Measurements from ENCODE around the gene AIFM3. TPM values are rescaled to one million over a fixed set of nuclear protein-coding genes. Genes with fewer than 3 reads are reported as not detected.
A peak's percentile ranks its signal among the peaks of the same experiment; 100 is the strongest.

AIFM3 gene
- total and polyA plus RNA-seq, 2 experiments from 2014 or later: 0.45 to 1.5 TPM

- no peak for TF ChIP-seq EZH2phosphoT487 (IDR thresholded peaks at IDR 0.05; ENCODE audit: unreplicated experiment)
- no peak for TF ChIP-seq POLR2AphosphoS5 (IDR thresholded peaks at IDR 0.05; ENCODE audit: low read depth)
- TF ChIP-seq JUNB (IDR thresholded peaks at IDR 0.05; ENCODE audit: unreplicated experiment): no peak
- no peak for TF ChIP-seq ZNF114 (CRISPR knock-in tag; IDR thresholded peaks at IDR 0.05)
Observed at GRCh38 chr22:20920881-20921203, 46.2 kb upstream of the AIFM3 start (continued).

DNA sequence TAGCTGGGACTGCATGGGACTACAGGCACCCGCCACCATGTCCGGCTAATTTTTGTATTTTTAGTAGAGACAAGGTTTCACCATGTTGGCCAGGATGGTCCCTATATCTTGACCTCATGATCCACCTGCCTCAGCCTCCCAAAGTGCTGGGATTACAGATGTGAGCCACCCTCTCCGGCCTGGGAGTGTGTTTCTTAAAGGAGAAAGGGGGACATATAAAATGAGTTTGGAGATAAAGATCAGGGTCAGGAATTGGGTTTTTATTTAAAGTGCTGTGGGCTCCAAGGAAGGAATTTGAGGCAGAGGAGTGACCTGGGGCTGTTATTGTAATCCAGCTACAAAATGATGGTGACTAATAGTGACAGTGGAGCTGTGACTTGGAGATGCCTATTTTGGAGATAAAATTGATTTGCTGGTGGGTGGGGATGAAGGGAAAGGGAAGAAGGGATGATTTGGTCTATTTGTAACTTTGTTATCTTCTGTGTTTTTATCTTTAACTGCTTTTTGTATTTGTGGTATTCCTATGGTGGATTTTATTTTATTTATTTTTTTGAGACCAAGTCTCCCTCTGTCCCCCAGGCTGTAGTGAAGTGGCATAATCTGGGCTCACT is 44.8 kb upstream of the AIFM3 start:
- H3K4me3 Mint-ChIP-seq: peak overlapping the region; percentile 5; the same call in 1 of the 3 replicates
- Histone ChIP-seq H3K27me3 (ENCODE audit: insufficient read depth) (no peaks in the 10 kb centered on the region), H3K4me1 (ENCODE audit: insufficient read depth) (peaks cover 45% of the 10 kb centered on the region), H3F3A (replicated peaks; ENCODE audit: low read depth) (no peaks in the 10 kb centered on the region; the same call in 1 of the 2 replicates), H3K9me2 (ENCODE audit: insufficient read depth) (no peaks in the 10 kb centered on the region), H3K36me3 (ENCODE audit: insufficient read depth) (no peaks in the 10 kb centered on the region), H3K27ac (ENCODE audit: low read depth) (no peak overlapping the region), H3K4me2 (no peak overlapping the region), H4K20me1 (replicated peaks; ENCODE audit: insufficient read depth) (peaks cover 91% of the 10 kb centered on the region), H3K79me2 (replicated peaks; ENCODE audit: insufficient read depth) (peaks cover 99% of the 10 kb centered on the region), H3K4me3 (no peak overlapping the region), H2AFZ (no peak overlapping the region)
- ATAC-seq (no peak), DNase-seq (ENCODE audit: low spot score) (no peak)
- H3K27me3 Mint-ChIP-seq (ENCODE audit: insufficient read depth, low read depth, poor library complexity): peaks cover 4% of the 10 kb centered on the region
- H3K4me1 Mint-ChIP-seq: peaks cover 44% of the 10 kb centered on the region
- no peaks in the 10 kb centered on the region for H3K9me3 Mint-ChIP-seq
- peaks cover 33% of the 10 kb centered on the region for H3K36me3 Mint-ChIP-seq (ENCODE audit: low read depth)
- no peak overlapping the region for H3K27ac Mint-ChIP-seq
- no peak for TF ChIP-seq ZNF462 (CRISPR knock-in tag; IDR thresholded peaks at IDR 0.05)
- no peak for TF ChIP-seq EZH2phosphoT487 (IDR thresholded peaks at IDR 0.05; ENCODE audit: unreplicated experiment)
- TF ChIP-seq ZNF331 (CRISPR knock-in tag; IDR thresholded peaks at IDR 0.05; ENCODE audit: low read depth): no peak
- TF ChIP-seq JUNB (IDR thresholded peaks at IDR 0.05; ENCODE audit: unreplicated experiment): no peak
- TF ChIP-seq NANOG (IDR thresholded peaks at IDR 0.05; ENCODE audit: borderline replicate concordance): no peak
- TF ChIP-seq EZH2 (IDR thresholded peaks at IDR 0.05; ENCODE audit: low read depth, unreplicated experiment): no peak
- no peak for TF ChIP-seq ZNF114 (CRISPR knock-in tag; IDR thresholded peaks at IDR 0.05)
- TF ChIP-seq STAT1 (IDR thresholded peaks at IDR 0.05; ENCODE audit: unreplicated experiment): no peak
- TF ChIP-seq CREB1 (CRISPR knock-in tag; IDR thresholded peaks at IDR 0.05; ENCODE audit: low read depth): no peak
- TF ChIP-seq CTCF (conservative IDR thresholded peaks at IDR 0.05; ENCODE audit: low read depth in 2 of 2): no peak
- TF ChIP-seq POLR2AphosphoS5 (IDR thresholded peaks at IDR 0.05; ENCODE audit: low read depth): no peak
- TF ChIP-seq, protein P1, sequence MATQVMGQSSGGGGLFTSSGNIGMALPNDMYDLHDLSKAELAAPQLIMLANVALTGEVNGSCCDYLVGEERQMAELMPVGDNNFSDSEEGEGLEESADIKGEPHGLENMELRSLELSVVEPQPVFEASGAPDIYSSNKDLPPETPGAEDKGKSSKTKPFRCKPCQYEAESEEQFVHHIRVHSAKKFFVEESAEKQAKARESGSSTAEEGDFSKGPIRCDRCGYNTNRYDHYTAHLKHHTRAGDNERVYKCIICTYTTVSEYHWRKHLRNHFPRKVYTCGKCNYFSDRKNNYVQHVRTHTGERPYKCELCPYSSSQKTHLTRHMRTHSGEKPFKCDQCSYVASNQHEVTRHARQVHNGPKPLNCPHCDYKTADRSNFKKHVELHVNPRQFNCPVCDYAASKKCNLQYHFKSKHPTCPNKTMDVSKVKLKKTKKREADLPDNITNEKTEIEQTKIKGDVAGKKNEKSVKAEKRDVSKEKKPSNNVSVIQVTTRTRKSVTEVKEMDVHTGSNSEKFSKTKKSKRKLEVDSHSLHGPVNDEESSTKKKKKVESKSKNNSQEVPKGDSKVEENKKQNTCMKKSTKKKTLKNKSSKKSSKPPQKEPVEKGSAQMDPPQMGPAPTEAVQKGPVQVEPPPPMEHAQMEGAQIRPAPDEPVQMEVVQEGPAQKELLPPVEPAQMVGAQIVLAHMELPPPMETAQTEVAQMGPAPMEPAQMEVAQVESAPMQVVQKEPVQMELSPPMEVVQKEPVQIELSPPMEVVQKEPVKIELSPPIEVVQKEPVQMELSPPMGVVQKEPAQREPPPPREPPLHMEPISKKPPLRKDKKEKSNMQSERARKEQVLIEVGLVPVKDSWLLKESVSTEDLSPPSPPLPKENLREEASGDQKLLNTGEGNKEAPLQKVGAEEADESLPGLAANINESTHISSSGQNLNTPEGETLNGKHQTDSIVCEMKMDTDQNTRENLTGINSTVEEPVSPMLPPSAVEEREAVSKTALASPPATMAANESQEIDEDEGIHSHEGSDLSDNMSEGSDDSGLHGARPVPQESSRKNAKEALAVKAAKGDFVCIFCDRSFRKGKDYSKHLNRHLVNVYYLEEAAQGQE (IDR thresholded peaks at IDR 0.05; ENCODE audit: unreplicated experiment): no peak
